NCI-H1092 (cell line): ENCODE results near the gene RNPC3.
"Not testable (repeated sequence)": the region's sequence is repeated elsewhere in the genome, so short reads cannot be mapped to it uniquely, and the experiment has no call there.

Experiments used
- DNase-seq: peaks from one replicate; lab custom pipeline; 2025; lab: John Stamatoyannopoulos, UW

The RNPC3 gene

DNA sequence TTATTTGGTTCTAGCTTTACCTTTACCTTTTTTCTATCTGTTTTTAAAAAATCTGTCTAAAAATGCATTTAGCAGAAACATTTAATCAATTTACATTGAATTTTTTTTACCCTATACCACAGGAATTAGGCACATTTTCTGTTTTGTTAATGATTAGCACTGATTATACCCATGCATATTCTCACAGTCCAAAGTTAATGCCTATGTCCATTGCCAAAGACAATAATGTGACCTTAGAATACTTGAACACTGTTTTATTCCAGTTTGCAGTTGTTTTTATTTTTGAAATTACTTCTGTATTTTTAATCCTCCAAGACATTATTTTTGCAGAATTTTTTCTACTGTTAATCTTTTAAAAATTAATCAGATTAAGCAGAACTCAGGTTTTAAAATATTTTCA, 34.9 kb downstream of the RNPC3 start:
- DNase-seq = no peak

- DNase-seq = not testable (repeated sequence)
Measured at GRCh38 chr1:103561124-103561523, 35.6 kb downstream of the RNPC3 start.

- no peak for DNase-seq
Measured at GRCh38 chr1:103561643-103562395, 36.3 kb downstream of the RNPC3 start.

DNA sequence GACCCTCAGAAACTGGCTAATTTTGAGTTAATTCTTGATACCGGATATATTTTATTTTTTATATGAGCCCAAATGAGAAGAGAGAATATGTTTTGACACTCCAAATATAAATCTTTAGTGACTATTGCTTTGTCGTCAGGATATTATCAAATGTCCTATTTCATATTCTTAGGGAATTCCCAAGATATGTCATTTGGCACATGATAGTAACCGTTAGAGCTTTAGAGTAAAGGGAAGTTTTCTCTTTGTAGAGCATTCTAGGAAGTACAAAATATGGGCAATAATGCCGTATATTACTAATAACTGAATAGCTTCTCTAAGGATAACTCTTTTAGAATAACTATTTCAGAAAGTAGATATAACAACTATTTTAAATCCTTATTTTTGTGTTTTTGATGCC, 37.6 kb downstream of the RNPC3 start:
- DNase-seq = no peak

- no peak for DNase-seq
Measured at GRCh38 chr1:103569493-103569892, 44.0 kb downstream of the RNPC3 start.

DNA sequence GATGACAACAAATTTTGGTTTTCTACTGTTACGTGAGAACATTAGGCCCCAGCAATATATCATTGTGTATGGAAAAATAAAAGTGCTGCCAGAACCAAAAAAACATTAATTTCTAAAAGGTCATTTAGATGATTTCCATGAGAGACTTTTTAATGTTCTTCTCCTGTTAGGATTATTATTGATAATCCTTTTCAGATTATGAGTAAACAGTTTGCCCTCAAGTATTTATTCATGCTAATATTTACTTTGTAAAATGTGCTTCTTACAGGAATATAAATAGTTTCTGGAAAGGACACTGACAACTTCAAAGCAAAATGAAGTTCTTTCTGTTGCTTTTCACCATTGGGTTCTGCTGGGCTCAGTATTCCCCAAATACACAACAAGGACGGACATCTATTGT, 45.8 kb downstream of the RNPC3 start, which contains the start of gene AMY2B:
Gene AMY2B (plus strand): TSS at position 301 of the 400 bp plus-strand sequence. CDS start 14 bp downstream, at position 315.
- DNase-seq = not testable (repeated sequence)

DNA sequence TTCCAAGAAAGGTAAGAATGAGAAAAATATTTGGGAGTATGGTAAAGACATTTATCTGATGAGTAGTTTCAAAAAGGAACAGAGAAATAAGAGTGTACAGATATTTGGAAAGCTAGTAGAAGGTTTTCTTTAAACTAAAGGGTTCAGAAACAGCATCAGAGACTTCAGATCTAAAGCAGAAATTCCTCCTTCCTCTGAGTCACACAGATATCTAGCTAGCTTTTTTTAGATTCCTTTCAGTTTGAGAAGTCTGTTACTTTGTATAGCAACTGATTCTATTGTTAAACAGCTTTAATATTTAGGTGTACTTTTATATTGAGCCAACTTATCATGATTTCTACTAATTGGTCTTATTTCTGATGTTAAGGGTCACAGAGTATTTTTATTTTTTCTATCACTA, 50.6 kb downstream of the RNPC3 start:
- no peak for DNase-seq

DNA sequence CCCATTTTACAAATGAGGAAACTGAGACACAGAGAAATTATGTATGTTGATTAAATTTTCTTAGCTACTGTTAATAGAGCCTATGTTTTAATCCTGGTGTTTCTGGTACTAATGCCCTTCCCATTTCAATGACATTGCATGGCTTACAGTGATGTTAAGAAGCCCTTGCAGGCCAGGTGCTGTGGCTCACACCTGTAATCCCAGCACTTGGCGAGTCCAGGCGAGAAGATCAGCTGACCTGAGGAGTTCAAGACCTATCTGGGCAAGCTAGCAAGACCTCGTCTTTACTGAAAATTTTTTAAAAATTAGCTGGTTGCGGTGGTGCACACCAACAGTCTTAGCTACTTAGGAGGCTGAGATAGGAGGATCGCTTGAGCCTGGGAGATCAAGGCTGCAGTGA, 51.3 kb downstream of the RNPC3 start:
- not testable (repeated sequence) for DNase-seq

- DNase-seq = no peak
Measured at GRCh38 chr1:103582464-103582863, 57.0 kb downstream of the RNPC3 start.

DNA sequence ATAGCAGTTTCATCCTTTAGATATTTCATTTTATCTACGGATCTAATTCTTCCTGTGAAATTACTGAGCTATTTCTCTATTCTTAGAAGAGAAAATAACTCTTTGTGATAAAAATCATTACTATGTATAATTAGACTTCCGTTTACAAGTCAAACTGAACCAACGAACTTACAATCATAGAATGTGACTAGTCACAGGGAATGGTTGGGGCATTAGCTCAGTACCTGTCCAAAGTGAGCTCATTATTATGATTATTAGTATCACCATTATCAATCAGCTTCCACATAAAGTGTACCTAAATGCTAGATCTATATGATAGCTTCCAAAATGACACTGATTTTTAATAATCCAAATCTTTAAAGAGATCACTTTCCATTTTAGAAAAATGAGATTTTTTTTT, 58.4 kb downstream of the RNPC3 start:
- DNase-seq = no peak

- DNase-seq = no peak
Measured at GRCh38 chr1:103584537-103584936, 59.0 kb downstream of the RNPC3 start.

GRCh38 chr1:103602740-103603139, 77.2 kb downstream of the RNPC3 start:
- not testable (repeated sequence) for DNase-seq
